Neuron (in vitro differentiated cells): ENCODE data around the gene COMMD4.

Source experiments
- H2AFZ ChIP-seq: one replicate; pipeline ENCODE4 v1.6.1; 2013; ENCODE audit warnings: low read depth, mild to moderate bottlenecking, inconsistent platforms, low read length, moderate library complexity
- H3K27me3 ChIP-seq: one replicate; pipeline ENCODE4 v1.6.1; 2013; ENCODE audit warnings: low read length; ENCODE audit not compliant: insufficient read depth
- H3K36me3 ChIP-seq: one replicate; pipeline ENCODE4 v1.6.1; 2013; ENCODE audit warnings: low read length; ENCODE audit not compliant: insufficient read depth
- H3K4me1 ChIP-seq: one replicate; pipeline ENCODE4 v1.6.1; 2013; ENCODE audit warnings: low read length; ENCODE audit not compliant: insufficient read depth
- H3K4me3 ChIP-seq: 2 replicates; pipeline ENCODE4 v1.5.1; 2013; ENCODE audit warnings: mild to moderate bottlenecking, low read length, moderate library complexity
- H3K9me3 ChIP-seq: one replicate; pipeline ENCODE4 v1.6.1; 2013; ENCODE audit warnings: low read length

Gene COMMD4

DNA sequence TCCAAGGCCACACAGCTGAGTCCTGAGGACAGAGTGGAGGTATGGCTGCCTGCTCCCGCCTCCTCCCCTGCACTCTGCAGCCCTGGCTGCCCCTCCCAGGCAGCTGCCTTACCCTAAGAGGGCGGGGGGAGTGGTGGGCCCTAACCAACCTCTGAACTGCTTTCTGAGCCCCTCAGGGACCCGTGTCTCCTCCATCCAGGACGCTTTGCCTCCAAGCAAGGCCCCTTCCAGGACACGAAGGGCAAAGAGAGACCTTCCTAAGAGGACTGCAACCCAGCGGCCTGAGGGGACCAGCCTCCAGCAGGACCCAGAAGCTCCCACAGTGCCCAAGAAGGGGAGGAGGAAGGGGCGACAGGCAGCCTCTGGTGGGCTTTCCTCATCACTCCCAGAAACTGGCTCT is 18.6 kb downstream of the COMMD4 start:
- H3K4me1 ChIP-seq: no peaks in the 10 kb centered on the region
- H3K27me3 ChIP-seq: no peaks in the 10 kb centered on the region
- H3K4me3 ChIP-seq: no peak overlapping the region
- H3K36me3 ChIP-seq: peaks cover 31% of the 10 kb centered on the region
- no peak overlapping the region for H2AFZ ChIP-seq
- H3K9me3 ChIP-seq: no peaks in the 10 kb centered on the region

DNA sequence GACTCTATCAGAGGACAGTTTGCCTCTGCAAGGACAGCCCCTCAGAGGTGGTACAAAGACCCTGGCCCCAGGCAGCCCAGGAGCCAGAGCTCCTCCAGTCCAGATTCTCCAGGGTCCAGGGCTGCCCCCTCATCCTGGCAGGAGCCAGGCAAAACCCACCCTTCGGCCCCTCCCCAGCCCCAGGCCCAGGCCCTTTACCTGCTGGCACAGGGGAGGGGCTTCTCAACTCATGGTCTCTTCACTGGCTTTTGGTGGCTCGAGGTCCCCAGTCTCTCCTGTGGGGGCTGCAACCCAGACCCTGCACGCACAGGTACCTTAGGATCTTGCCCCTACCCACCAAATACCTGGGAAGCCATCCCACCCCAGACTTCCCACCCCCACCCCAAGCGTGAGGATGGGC is 19.5 kb downstream of the COMMD4 start:
- Histone ChIP-seq H3K9me3 (no peaks in the 10 kb centered on the region), H3K36me3 (peaks cover 36% of the 10 kb centered on the region), H3K4me3 (no peak overlapping the region), H2AFZ (no peak overlapping the region), H3K27me3 (no peaks in the 10 kb centered on the region), H3K4me1 (no peaks in the 10 kb centered on the region)

DNA sequence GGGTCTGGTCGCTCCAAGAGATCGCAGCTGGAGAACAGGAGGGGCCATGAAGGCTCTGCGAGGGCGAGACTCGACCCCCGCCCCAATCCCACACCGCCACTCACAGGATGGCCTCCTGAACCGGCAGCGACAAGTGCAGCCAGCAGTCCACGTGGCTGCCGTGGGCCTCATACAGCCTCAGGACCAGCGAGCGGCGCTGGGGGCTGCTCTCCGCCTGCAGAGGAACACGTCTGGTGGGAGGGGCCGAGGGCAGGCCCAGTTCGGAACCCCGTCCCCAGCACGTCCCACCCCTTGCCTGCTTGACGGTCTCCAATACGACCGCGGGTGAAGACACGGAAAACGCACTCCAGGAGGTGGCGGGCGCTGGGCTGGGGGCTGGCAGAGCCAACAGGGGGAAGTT is 20.1 kb downstream of the COMMD4 start:
- H3K9me3 ChIP-seq: no peaks in the 10 kb centered on the region
- no peak overlapping the region for H3K4me3 ChIP-seq
- H3K4me1 ChIP-seq: no peaks in the 10 kb centered on the region
- H3K36me3 ChIP-seq: peaks cover 39% of the 10 kb centered on the region
- H3K27me3 ChIP-seq: no peaks in the 10 kb centered on the region
- H2AFZ ChIP-seq: no peak overlapping the region

DNA sequence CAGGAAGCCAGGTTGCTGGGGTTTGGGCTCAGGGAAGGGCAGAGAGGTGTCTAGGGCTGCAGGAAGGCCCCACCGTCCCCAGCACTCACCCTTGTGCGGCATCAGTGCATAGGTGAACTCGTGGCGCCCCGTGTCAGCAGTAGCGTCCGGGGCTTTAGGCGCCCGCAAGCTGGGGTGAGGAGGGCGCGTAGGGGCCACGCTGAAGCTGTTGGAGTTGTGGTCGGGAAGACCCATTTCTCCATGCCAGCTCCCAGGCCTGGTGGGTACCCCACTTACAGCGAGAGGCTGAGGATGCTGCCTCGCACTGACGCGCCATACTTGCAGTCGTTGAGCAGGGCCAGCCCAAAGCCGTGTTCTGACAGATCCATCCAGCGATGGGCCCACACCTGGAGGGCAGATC is 20.7 kb downstream of the COMMD4 start:
- Histone ChIP-seq H3K36me3 (peaks cover 44% of the 10 kb centered on the region), H3K4me1 (no peaks in the 10 kb centered on the region), H3K9me3 (no peaks in the 10 kb centered on the region), H3K4me3 (no peak overlapping the region), H2AFZ (no peak overlapping the region), H3K27me3 (no peaks in the 10 kb centered on the region)

DNA sequence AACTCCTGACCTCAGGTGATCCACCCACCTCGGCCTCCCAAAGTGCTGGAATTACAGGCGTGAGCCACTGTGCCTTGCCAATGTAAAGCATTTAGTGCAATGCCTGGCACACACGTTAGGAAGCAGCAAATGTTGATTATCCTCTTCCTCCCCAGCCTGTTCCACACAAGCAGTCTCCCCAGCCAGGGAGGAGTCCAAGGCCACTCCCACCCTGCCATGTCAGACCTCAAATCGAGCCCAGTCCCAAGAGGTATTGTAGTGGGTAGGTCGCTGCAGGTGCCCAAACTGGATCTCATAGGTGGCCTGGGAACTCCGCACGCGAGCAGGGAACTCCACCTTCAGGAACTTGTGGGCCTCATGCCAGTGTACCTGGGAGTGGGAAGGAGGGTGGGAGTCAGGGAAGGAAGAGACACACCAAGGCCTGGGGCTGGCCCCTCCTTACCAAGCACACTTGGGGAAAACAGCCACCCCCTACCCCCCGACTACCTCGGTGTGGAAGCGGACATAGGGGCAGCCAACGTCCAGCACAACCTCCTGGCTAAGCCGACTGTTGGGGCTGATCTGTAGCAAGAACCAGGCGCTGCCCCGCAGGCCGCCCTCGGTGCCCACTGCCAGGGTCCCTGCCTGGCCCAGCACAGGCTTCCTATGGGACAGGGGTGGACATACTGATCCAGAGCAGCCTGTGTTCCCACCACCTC is 22.3 kb downstream of the COMMD4 start:
- Histone ChIP-seq H3K27me3 (no peaks in the 10 kb centered on the region), H2AFZ (no peak overlapping the region), H3K4me1 (no peaks in the 10 kb centered on the region), H3K36me3 (peaks cover 49% of the 10 kb centered on the region), H3K4me3 (no peak overlapping the region), H3K9me3 (no peaks in the 10 kb centered on the region)

DNA sequence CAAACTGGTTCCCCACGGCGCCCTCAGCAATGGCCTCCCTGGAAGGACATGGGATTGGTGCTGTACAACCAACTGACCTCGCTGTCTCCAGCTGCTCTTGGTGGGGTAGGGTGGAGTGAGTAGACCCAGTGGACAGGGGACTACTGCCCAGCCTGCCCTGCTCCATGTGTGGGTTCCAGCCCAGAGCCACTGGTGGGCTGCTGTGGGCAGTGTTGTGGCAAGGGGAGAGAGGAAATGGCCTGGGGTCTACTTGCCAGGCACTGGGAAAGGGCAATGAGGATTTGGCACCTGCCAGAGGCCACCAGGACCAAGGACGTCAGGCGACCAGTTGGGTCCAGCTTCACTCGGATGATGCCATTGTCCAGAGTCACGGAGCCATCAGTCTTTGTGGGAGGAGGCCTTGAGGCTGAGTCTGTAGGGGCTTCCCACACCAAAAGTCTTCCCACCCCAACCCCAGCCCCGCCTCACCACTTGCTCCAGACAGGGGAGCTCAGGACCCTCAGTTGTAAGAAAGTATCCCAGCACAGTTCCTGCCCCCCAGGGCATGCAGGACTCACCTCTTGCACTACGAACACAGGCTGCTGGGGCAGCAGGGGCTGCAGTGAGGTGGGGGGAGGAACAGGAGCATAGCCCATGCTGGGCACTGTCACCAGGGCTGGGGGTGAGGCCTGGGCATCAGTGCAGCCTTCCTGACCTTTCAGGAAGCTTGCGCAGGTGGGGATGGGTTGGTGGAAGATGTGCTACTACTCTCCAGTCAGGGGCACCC is 23.1 kb downstream of the COMMD4 start:
- Histone ChIP-seq H2AFZ (no peak overlapping the region), H3K9me3 (no peaks in the 10 kb centered on the region), H3K36me3 (peaks cover 54% of the 10 kb centered on the region)

DNA sequence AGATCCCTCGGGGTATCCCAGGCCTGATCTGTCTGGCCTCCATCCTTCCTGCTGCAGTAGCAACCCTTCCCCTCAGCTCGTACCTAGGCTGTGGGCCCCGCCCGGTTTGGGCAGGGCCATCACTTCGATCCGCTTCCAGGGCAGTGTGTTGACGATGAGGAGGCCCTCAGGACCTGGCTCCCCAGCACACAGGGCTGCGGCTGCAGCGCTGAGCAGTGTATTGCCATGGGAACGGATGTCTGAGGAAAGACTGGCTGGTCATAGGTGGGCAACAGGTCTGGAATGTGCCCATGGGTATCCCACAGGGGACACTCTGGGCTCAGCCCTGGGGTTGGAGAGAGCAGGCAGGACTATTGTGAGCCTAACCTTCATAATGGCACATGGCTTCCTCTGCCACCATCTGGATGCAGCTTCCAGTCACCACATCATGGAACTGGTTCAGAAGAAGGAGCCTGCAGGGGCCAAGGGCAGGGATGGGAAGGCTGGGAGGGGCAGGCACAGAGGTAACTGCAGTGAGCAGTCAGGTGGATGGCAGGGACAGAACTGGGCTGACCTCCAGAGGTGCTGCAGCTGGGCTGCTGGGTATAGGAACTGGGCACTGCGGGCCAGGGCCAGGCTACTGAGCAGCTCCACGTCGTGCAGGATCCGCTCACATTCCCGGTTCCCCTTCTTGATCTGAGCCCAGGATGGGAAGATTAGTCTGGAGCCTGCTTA is 23.8 kb downstream of the COMMD4 start:
- peaks cover 61% of the 10 kb centered on the region for H3K36me3 ChIP-seq
- no peak overlapping the region for H2AFZ ChIP-seq
- no peaks in the 10 kb centered on the region for H3K9me3 ChIP-seq

More for the DNA sequence above, 23.1 kb downstream of the COMMD4 start:
- Histone ChIP-seq H3K4me3 (no peak overlapping the region), H3K27me3 (no peaks in the 10 kb centered on the region), H3K4me1 (no peaks in the 10 kb centered on the region)

DNA sequence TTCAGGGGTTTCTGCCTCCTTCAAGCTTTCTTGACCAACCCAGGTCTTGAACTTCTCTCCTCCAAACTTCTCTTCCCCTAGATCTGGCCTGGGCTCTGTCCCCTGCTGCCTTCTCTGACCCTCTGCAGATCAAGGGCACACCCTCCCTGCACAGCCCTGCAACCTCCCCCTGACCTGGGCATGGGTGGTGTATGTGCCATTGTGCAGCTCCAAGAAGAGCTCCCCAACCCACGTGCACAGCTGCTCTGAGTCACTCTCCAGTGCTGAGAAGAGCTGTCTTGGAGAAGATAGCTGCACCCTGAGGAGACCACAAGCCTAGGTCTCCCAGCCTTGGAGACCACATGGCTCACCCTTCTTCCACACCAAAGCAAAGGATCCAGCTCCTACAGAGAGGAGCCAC is 24.5 kb downstream of the COMMD4 start:
- no peak overlapping the region for H3K4me3 ChIP-seq
- no peak overlapping the region for H2AFZ ChIP-seq
- no peaks in the 10 kb centered on the region for H3K9me3 ChIP-seq
- peaks cover 60% of the 10 kb centered on the region for H3K36me3 ChIP-seq
- no peaks in the 10 kb centered on the region for H3K4me1 ChIP-seq
- no peaks in the 10 kb centered on the region for H3K27me3 ChIP-seq

More for the DNA sequence above, 23.8 kb downstream of the COMMD4 start:
- no peaks in the 10 kb centered on the region for H3K4me1 ChIP-seq
- H3K4me3 ChIP-seq: no peak overlapping the region
- no peaks in the 10 kb centered on the region for H3K27me3 ChIP-seq

DNA sequence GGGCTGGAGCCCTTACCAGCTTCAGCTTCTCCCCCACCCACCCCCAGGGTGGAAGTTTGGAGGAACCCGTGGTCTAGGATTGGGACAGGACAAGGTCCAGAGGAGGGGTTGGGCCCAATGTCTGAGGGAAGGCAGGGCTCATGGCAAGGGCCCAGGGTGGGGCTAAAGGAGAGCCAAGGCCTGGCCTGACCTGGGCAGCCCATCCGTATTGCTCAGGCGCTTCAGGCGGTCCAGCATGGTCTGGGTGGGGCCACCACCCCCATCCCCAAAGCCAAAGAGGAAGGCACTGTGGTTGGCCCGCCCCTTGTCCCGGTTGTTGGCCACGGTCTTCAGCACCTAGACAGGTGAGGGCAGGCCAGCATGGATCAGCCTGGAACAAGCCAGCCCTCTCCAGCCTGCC is 25.0 kb downstream of the COMMD4 start:
- Histone ChIP-seq H3K4me3 (no peak overlapping the region), H2AFZ (no peak overlapping the region), H3K27me3 (no peaks in the 10 kb centered on the region), H3K9me3 (no peaks in the 10 kb centered on the region), H3K4me1 (no peaks in the 10 kb centered on the region), H3K36me3 (peaks cover 62% of the 10 kb centered on the region)

DNA sequence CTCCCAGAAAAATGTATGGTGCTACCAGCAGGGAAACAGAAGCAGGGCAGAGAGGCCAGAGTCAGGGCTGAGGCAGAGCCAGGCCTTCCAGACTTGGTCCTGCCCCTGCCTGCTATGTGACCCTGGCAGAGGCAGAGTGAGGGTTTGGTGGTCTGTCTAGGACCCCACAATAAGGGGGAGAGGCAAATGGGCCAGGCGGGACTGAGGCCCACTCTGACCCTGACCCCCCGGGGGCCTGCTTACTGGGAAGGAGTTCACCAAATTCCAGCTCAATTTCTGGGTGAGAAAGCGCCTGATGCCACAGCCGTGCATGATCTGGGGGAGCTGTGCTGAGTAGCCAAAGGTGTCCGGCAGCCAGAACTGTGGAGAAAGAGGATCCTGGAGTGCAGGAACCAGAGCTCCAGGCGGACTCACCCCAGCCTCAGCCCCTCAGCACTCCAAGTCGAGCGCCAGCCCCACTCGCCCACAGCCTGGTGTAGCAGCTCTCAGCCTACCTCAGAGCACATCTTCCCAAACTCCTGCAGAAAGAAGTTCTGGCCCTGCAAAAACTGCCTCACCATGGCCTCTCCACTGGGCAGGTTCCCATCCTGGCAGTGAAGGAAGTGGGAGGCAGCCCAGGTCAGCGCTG is 25.6 kb downstream of the COMMD4 start:
- H2AFZ ChIP-seq: no peak overlapping the region
- H3K27me3 ChIP-seq: no peaks in the 10 kb centered on the region
- no peak overlapping the region for H3K4me3 ChIP-seq
- no peaks in the 10 kb centered on the region for H3K9me3 ChIP-seq
- H3K36me3 ChIP-seq: peaks cover 61% of the 10 kb centered on the region
- H3K4me1 ChIP-seq: no peaks in the 10 kb centered on the region

DNA sequence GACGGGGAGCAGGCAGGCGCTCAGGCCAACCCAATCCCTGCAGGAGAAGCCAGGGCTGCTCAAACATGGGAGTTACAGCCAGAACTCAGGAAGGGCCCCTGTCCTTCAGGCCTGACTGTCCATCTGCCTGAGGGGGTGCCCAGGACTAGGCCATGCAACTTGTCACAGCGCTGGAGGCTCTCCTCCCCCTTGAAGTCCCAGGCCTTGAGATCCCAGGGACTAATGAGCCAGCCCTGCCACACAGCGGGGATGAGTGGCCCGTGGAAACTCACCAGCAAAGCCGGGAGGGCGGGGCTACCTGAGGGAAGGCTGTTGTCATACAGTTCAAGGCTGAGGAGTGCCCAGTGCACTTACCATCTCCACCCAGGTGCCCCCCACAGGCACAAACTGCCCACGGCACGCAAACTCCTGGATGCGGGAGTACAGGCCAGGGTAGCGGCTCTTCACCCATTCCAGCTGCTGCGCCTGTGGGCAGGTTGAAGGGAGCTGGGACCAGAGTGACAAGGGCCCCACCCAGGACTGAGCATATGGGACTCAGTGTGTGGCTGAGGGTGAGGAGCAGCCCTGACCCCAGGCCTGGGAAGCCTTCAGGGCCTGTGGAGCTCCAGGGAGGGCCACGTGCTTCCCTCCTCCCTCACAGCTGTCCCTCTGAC is 26.3 kb downstream of the COMMD4 start:
- no peaks in the 10 kb centered on the region for H3K27me3 ChIP-seq
- H2AFZ ChIP-seq: no peak overlapping the region
- H3K4me3 ChIP-seq: no peak overlapping the region
- H3K4me1 ChIP-seq: no peaks in the 10 kb centered on the region
- H3K36me3 ChIP-seq: peaks cover 61% of the 10 kb centered on the region
- no peaks in the 10 kb centered on the region for H3K9me3 ChIP-seq

DNA sequence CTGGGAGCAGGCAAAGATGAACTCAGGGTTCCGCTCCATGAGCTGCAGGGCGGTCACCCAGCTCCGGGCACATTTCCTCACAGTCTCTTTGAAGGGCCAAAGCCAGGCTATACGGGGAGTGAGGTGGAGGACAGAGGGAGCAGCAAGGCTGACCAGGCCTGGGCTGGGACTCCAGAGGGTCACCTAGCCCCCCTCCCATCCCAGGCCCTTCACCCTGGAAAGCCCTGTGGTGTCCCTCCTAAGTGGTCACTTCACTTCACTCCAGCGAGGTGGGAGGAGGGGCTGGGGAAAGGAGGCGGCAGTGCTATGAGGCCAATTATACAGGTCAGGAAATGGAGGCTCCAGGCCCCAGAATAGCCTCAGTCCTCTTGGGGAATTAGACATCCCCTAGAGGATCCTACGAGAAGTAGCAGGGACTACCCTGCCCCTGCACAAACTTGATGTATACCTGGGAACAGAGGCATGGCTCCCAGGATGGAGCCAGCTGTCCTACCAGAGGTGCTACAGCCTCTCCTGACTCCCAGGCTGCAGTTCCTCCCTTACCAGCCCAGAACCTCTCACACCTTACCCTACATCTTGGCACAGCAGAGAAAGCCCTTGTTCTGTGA is 26.9 kb downstream of the COMMD4 start:
- Histone ChIP-seq H2AFZ (no peak overlapping the region), H3K9me3 (no peaks in the 10 kb centered on the region), H3K4me1 (peaks cover 5% of the 10 kb centered on the region), H3K36me3 (peaks cover 64% of the 10 kb centered on the region), H3K4me3 (no peak overlapping the region), H3K27me3 (no peaks in the 10 kb centered on the region)
